EH (cell line): ENCODE results near the gene LEUTX.

Source experiments
- DNase-seq: peaks from one replicate; pipeline ENCODE4 v3.0.0-alpha.2; 2015; ENCODE audit warnings: low read depth

LEUTX gene

GRCh38 chr19:39824143-39825092 is 45.8 kb downstream of the LEUTX start:
- DNase-seq = peak; percentile 94

DNA sequence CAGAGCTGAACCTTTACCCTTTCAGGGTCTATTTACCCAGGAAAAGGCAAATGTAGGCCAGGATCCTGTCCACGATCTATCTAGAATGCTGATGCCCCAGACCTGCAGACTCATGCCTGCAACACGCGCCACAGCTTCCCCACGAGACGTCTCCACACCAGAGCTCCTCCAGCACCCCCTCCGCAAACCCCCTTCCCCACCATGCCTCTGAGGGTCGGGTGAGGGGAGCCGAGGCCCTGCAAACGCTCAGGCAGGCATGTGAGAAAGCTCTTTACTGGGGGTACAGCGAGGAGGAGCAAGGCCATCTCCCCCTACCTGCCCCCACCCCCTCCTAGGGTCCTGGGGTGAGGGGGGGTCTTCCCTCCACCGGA is 46.4 kb downstream of the LEUTX start:
- DNase-seq = no peak

DNA sequence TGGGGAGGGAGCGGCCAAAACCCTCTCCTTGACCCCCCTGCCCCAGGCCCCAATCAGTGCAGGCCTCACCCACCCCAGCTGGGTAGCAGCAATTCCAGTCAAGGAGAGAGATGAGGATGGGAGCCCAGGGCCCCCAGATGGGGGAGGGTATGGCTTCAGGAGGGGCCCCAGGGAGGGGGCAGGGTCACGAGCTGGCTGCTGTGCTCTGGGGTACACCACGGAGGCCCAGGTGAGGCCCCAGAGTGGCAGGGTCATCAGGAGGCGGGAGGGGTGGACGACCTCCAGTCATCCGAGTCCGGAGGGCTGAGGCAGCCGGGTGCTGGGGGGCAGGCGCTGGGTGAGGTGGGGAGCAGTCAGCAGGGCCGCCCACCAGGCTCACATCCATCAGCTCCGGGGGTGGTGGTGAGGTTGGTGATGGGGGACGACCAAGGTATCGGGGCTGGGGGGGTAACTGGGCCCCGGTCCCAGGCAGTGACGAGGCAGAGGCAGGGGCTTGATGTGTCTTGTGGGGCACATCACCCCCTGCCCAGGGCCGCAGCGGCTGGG is 47.0 kb downstream of the LEUTX start:
- DNase-seq = no peak

GRCh38 chr19:39826311-39826945 is 47.8 kb downstream of the LEUTX start:
- no peak for DNase-seq

DNA sequence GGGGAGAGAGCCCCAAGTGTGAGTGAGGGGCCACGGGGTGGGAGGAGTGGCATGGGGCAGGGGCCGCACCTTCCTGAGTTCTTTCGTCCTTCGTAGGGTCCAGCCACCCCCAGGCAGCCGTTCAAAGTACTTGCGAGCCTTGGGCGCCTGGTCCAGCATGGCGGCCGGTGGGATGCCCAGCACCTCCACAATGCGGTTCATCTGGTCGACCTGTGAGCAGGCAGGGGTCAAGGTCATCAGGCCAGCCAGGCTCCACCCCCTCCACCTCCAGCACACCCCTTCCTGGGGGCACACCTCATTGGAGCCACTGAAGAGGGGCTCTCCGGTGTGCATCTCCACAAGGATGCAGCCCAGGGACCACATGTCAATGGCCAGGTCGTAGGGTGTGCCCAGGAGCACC is 48.6 kb downstream of the LEUTX start:
- DNase-seq = no peak

GRCh38 chr19:39828015-39828653 is 49.5 kb downstream of the LEUTX start:
- no peak for DNase-seq

DNA sequence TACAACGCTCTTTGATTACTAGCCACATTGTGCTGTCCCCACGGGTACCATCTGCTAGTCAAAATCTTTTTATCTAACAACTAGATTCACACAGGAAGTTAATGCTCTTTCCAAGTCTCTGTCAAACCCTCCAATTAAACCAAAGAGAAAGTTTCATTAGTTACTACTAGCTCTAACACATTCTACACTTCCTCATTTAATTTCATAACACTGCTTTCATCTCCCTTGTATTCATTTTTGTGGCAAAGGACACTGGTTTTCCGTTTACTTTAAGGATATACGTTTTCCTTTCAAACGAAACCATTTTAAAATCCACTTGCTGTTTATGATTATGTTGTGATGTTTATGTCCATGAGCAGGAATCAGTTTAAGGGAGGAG is 50.0 kb downstream of the LEUTX start:
- DNase-seq = no peak

GRCh38 chr19:39829702-39830275 is 51.1 kb downstream of the LEUTX start:
- DNase-seq = no peak

- no peak for DNase-seq
Measured at GRCh38 chr19:39830406-39830805, 51.8 kb downstream of the LEUTX start.

GRCh38 chr19:39830847-39831246 is 52.2 kb downstream of the LEUTX start:
- DNase-seq = no peak

- no peak for DNase-seq
Measured at GRCh38 chr19:39831679-39832078, 53.0 kb downstream of the LEUTX start.

DNA sequence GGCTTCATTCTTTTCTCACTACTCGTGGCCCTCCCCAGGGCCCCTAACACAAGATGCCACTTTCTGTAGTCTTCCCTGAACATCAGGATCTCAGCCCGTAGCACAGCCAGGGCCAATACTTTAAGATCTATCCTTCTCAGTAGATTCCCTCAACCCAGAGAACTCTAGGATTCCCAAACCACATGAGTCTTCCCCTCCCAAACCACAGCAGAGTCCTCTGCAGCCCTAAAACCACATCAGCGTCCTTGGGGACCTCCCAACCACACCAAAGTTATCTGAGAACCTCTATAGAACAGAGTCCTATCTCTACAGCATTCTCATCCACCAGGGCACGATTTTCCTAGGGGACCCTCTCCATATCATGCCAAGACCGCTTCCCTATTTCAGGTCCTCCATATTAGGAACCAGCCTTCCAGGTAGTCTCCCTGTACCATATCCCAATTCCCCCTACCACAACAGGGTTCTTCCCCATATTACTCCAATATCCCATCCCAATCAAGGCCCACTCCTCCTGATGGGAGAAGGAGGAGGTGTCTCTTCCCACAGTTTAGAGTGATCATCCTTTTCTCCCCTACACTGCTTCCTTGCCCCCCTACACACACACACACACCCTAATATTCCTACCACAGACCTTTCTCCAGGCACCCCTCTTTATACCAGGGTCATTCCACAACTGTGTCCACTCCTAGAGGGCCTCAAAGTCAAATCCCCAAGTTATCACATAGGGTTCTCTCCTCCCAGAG is 53.9 kb downstream of the LEUTX start:
- no peak for DNase-seq

- no peak for DNase-seq
Measured at GRCh38 chr19:39833160-39833463, 54.5 kb downstream of the LEUTX start.

DNA sequence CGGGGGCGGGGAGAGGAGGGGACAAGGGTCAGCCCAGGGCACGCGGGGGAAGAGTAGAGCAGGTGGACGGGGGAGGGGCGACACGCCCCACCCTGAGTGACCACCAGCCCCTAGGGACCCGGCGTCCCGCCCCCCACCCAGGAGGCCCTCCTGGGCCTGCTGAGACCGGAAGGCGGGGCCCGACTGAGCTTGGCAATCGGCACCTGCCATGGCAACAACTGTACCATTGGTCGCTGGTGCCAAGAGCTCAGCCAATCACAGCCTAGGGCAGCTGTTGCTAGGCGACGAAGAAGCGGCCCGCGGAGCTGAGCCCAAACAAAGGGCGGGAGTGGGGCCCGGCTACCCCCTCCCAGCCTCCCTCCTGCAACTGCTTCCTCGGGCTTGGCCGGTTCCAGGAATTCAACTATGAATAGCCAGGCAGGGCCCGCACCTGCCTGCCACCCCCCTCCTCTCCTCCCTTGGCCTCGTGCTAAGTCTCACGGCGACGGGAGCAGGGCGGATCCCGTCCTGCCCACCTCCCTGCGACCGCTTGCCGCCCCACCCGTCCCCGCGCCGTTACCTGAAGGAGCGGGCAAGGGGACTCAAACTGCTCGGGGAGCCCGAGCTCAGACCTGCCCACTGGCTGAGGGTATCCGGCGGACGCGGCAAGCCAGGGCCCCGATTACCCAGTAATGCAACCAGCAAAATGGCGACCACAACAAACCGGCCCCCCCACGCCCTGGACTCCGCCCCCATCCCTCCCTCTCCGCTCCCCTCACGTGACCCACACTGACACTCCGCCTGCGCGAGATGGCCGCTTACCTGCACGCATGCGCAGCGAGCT is 55.0 kb downstream of the LEUTX start, which contains the start of gene DYRK1B:
TSS of gene DYRK1B (minus strand) at position 699 of the 823 bp plus-strand sequence. CDS start 2,295 bp downstream, outside the sequence.
- DNase-seq = peak; percentile 95

GRCh38 chr19:39834287-39834841 is 55.7 kb downstream of the LEUTX start:
- DNase-seq = no peak
